Activated CD8-positive, alpha-beta T cell treated with anti-CD3 and anti-CD28 coated beads, Interleukin-2, amount 10 ng/mL, durations not matched to agents 7 days and 5 days (primary cell): ENCODE results near the gene IL1R1. TPM values are rescaled to one million over a fixed set of nuclear protein-coding genes. Genes with fewer than 3 reads are reported as not detected.
A peak's percentile ranks its signal among the peaks of the same experiment; 100 is the strongest.

Experiments used
- ATAC-seq: fragments of 150-1000 bp; cut with Tn5 transposase; one replicate; pipeline ENCODE4 v1.10.0; 2021; ENCODE audit warnings: moderate library complexity
- CTCF ChIA-PET: fragments of 350-600 bp; sonication (Branson Sonifier 250); formaldehyde crosslinking; loops from one replicate; lab custom pipeline; 2021; ENCODE audit warnings: antibody characterized with exemption; lab: Charles Lee
- POLR2A ChIA-PET: fragments of 350-600 bp; sonication (Branson Sonifier 250); formaldehyde crosslinking; loops from one replicate; lab custom pipeline; 2021; ENCODE audit warnings: antibody characterized with exemption; lab: Charles Lee
- DNase-seq: peaks from one replicate; pipeline ENCODE4 v3.0.0-alpha.2; 2020
- H3K27ac Mint-ChIP-seq: one replicate; pipeline ENCODE4 v1.8.0; 2021; ENCODE audit warnings: mild to moderate bottlenecking, mixed read lengths
- H3K27me3 Mint-ChIP-seq: one replicate; pipeline ENCODE4 v1.8.0; 2021; ENCODE audit warnings: low read depth, mixed read lengths
- H3K36me3 Mint-ChIP-seq: one replicate; pipeline ENCODE4 v1.8.0; 2021; ENCODE audit warnings: low read depth, mixed read lengths
- H3K4me1 Mint-ChIP-seq: one replicate; pipeline ENCODE4 v1.8.0; 2021; ENCODE audit warnings: low read depth, mixed read lengths
- H3K4me3 Mint-ChIP-seq: one replicate; pipeline ENCODE4 v1.8.0; 2021; ENCODE audit warnings: mild to moderate bottlenecking, mixed read lengths
- H3K9me3 Mint-ChIP-seq: one replicate; pipeline ENCODE4 v1.8.0; 2022; ENCODE audit warnings: mixed read lengths; ENCODE audit not compliant: insufficient read depth
- total RNA-seq, 2 experiments: library from RNA; stranded (reverse); gene quantifications; one replicate each; pipeline ENCODE4 v1.2.3, GENCODE V29; 2021

IL1R1 gene, protein sequence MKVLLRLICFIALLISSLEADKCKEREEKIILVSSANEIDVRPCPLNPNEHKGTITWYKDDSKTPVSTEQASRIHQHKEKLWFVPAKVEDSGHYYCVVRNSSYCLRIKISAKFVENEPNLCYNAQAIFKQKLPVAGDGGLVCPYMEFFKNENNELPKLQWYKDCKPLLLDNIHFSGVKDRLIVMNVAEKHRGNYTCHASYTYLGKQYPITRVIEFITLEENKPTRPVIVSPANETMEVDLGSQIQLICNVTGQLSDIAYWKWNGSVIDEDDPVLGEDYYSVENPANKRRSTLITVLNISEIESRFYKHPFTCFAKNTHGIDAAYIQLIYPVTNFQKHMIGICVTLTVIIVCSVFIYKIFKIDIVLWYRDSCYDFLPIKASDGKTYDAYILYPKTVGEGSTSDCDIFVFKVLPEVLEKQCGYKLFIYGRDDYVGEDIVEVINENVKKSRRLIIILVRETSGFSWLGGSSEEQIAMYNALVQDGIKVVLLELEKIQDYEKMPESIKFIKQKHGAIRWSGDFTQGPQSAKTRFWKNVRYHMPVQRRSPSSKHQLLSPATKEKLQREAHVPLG
- total RNA-seq = not detected

DNA sequence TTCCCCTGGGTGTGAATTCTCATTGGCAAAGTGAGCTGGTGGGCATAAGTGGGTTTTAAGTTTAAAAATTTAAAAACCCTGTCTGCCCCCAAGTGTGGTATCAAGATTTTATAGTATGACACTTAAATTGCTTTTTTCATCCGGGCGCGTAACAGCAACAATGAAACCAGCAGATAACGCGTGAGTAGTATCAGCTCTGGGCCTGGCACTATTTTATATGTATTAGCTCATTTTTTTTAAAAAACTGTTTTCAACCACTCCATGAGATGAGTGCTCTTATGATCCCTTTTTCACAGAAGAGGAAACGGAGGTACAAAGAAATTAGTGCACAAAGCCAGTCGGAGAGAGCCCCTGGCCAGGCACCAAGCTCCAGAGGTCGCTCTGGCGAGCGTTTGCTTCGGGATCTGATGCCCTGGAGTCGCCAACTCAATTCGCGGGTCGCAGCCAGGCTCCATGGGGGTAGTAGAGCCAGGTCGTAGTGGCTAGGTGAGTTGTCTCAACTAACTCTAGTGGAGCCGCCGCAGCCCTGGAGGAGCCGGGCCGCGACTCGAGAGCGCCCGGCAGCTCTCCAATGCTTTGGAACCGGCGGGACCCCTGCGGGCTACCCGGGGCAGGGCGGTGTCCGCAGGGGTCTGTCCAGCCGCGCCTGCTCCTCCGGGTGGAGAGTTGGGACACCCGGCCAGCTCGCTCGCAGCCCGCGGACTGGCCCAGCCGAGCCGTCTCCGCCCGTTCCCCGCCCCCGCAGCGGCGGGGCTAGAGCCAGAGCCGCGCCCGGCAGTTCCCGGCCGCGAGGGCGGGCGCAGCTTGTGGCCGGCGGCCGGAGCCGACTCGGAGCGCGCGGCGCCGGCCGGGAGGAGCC is at the start of gene IL1R1:
TSS of gene IL1R1 (plus strand) at position 777 of the 859 bp plus-strand sequence. CDS start 14,979 bp downstream, outside the sequence.
- ATAC-seq (peak; percentile 48), DNase-seq (no peak)
- Mint-ChIP-seq H3K4me1 (peaks cover 27% of the 10 kb centered on the region), H3K4me3 (peak within 1 kb of the TSS; percentile 42), H3K36me3 (peaks cover 14% of the 10 kb centered on the region), H3K9me3 (peaks cover 37% of the 10 kb centered on the region), H3K27ac (no peak within 1 kb of the TSS), H3K27me3 (peaks cover 28% of the 10 kb centered on the region)
- POLR2A ChIA-PET = interaction anchor here (0.6 kb wide), 1 partner anchor 25 kb away, joined by 3 read pairs; no protein-coding TSS in a partner anchor
- CTCF ChIA-PET = interaction anchor here (1.0 kb wide), 1 partner anchor 99 kb away, joined by 3 read pairs; no protein-coding TSS in a partner anchor

DNA sequence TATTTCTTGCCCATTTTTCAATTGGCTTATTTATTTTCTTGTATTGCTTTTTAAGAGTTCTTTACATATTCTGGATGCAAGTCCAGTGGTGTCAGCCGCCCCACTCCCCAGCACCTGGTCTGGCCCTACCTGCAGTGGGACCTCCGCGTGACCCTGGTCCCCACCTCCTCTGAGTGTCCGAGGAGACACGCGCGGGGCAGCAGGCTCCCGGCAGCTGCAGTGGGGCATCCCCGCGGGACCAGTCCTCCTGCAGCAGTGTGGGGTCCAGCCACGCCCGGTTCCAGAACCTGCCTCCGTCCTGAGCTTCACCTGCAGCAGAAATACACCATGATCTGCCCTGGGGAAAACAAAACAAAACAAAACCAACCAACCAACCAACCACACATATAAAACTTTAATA is 48.9 kb upstream of the IL1R1 start:
- POLR2A ChIA-PET = no interaction called here

DNA sequence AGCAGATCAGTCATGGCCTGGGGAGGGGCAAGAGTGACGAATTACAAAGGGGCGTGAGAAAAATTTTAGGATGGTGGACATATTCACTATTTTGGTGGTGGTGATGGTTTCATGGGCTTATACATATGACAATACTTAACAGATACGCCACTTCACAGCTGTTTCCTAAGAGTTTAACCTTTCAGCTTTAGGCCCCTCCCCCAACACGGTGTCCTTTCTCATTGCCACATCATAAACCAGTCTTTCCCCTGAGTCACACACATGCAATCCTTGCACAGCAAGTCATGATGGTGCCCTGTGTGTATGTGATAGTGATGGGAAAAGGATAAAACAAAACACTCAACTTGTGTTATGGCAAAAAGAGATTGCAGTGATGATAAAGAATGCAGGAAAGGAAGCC is 47.6 kb upstream of the IL1R1 start:
- POLR2A ChIA-PET = no interaction called here
- ATAC-seq = no peak
- Mint-ChIP-seq H3K27ac (no peak overlapping the region), H3K9me3 (peaks cover 9% of the 10 kb centered on the region), H3K4me1 (no peaks in the 10 kb centered on the region), H3K4me3 (no peak overlapping the region), H3K27me3 (peaks cover 7% of the 10 kb centered on the region), H3K36me3 (peaks cover 4% of the 10 kb centered on the region)
- CTCF ChIA-PET = no interaction called here
- no peak for DNase-seq

More for the DNA sequence above, 48.9 kb upstream of the IL1R1 start:
- ATAC-seq (no peak), DNase-seq (no peak)
- H3K36me3 Mint-ChIP-seq = peaks cover 4% of the 10 kb centered on the region
- no peaks in the 10 kb centered on the region for H3K4me1 Mint-ChIP-seq
- H3K9me3 Mint-ChIP-seq = peaks cover 9% of the 10 kb centered on the region
- no peak overlapping the region for H3K4me3 Mint-ChIP-seq
- CTCF ChIA-PET = no interaction called here
- H3K27ac Mint-ChIP-seq = no peak overlapping the region
- H3K27me3 Mint-ChIP-seq = peaks cover 7% of the 10 kb centered on the region

- no peak overlapping the region for H3K27ac Mint-ChIP-seq
- no peaks in the 10 kb centered on the region for H3K36me3 Mint-ChIP-seq
- no peaks in the 10 kb centered on the region for H3K9me3 Mint-ChIP-seq
- peaks cover 7% of the 10 kb centered on the region for H3K27me3 Mint-ChIP-seq
- no peak for ATAC-seq
- no peak for DNase-seq
- CTCF ChIA-PET = interaction anchor here (0.6 to 0.7 kb wide), 2 partner anchors 76 to 892 kb away, joined by 3 read pairs; no protein-coding TSS in a partner anchor
- POLR2A ChIA-PET = no interaction called here
- H3K4me3 Mint-ChIP-seq = no peak overlapping the region
- H3K4me1 Mint-ChIP-seq = peaks cover 9% of the 10 kb centered on the region
Measured at GRCh38 chr2:102096103-102096502, 46.4 kb upstream of the IL1R1 start.

DNA sequence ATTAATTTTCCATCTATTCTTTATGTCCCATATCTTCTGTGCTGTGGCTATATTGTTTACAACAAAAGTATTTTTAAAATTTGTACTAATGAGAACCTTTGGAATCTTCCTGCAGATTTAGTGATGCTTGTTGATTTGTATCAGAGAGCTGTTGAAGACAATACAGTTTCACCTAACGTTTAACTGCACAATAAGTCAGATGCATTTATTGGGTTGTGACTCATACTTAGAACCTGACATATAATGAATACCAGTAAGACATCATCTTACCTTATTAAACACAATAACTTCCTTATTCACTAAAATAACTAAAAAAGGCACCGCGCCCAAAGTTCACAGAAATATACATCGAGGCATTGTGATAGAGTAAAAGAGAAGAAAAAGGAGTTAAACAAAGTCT is 43.8 kb upstream of the IL1R1 start:
- ChIA-PET POLR2A (no interaction called here), CTCF (no interaction called here)
- Mint-ChIP-seq H3K27ac (no peak overlapping the region), H3K4me3 (no peak overlapping the region), H3K36me3 (peaks cover 2% of the 10 kb centered on the region), H3K4me1 (peaks cover 9% of the 10 kb centered on the region), H3K9me3 (no peaks in the 10 kb centered on the region), H3K27me3 (peaks cover 13% of the 10 kb centered on the region)
- ATAC-seq = no peak
- no peak for DNase-seq

GRCh38 chr2:102099536-102100298 is 42.8 kb upstream of the IL1R1 start:
- peaks cover 17% of the 10 kb centered on the region for H3K27me3 Mint-ChIP-seq
- H3K9me3 Mint-ChIP-seq = no peaks in the 10 kb centered on the region
- ChIA-PET POLR2A (no interaction called here), CTCF (interaction anchor here (1.6 kb wide), 1 partner anchor 141 kb away, joined by 5 read pairs; no protein-coding TSS in a partner anchor)
- DNase-seq = no peak
- no peak overlapping the region for H3K4me3 Mint-ChIP-seq
- H3K36me3 Mint-ChIP-seq = peaks cover 2% of the 10 kb centered on the region
- peaks cover 15% of the 10 kb centered on the region for H3K4me1 Mint-ChIP-seq
- ATAC-seq = no peak
- H3K27ac Mint-ChIP-seq = no peak overlapping the region

GRCh38 chr2:102100371-102101096 is 42.0 kb upstream of the IL1R1 start:
- ATAC-seq (peak; percentile 39), DNase-seq (no peak)
- Mint-ChIP-seq H3K27ac (no peak overlapping the region), H3K4me3 (no peak overlapping the region), H3K9me3 (no peaks in the 10 kb centered on the region), H3K27me3 (peaks cover 17% of the 10 kb centered on the region), H3K36me3 (peaks cover 2% of the 10 kb centered on the region), H3K4me1 (peaks cover 16% of the 10 kb centered on the region)
- ChIA-PET CTCF (interaction anchor here (1.6 kb wide), 1 partner anchor 140 kb away, joined by 5 read pairs; no protein-coding TSS in a partner anchor), POLR2A (no interaction called here)

DNA sequence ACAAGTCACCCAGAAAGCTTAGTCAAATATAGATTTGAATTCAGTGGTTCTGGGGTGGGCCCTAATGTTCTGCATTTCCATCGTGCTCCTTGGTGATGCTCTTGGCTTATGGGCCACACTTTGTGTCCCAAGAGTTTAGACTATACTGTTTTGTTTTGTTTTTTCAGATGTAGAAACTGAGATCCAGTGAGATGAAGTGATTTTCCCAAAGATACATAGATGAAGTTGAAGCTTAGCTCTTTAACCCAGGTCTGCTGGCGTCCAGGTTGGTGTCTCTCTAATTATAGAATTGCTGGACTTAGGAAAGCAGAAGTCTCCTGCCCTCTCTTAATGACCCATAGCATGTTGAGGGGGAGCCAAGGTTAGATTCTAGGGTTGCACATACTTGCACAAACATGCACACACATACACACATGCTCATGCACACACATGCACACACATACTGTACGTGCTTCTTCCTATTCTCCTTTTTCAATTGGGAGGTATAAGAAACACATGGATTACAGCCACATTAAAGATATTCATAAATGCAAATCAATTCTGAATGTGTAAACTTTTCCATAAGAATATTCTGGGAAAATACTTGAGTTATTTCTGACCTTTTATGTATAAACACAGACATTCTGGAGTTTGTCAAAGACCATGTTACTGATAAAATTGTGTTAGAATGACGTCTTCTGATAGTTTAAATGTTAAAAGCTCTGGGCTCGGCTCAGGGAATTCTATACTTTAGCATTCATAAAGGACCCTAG is 41.3 kb upstream of the IL1R1 start:
- Mint-ChIP-seq H3K9me3 (no peaks in the 10 kb centered on the region), H3K4me1 (peaks cover 16% of the 10 kb centered on the region)
- POLR2A ChIA-PET = no interaction called here

DNA sequence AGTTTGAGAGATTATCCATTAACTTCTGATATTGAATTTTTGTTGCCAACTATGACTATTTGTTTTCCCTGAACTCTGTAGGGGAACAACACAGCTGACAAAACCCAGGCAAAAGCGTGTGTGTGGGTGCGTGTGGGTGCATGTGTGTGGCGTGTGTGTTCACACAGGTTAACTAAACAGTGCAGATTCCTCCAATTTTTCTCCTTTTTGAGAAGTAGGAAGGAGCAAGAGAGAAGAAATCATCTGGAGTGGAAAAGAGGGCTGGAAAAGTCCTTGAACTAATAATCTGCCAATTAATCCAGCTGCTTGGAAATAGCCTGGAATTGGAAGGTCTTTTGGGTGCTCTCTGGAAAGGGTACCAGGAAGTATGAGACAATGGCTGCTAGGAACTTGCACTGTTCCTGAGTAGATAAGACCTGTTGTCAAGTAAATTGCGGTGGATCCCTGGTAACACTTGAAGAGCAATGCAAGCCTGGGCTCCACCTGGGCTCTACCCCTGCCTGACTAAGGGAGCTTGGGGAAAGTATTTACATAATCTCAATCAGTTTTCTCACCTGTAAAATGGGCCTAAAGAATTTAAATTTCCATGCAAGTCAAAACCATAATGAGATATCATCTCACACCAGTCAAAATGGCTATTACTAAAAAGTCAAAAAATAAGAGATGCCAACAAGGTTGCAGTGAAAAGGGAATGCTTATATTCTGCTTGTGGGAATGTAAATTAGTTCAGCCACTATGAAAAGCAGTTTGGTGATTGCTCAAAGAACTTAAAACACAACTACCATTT is 40.5 kb upstream of the IL1R1 start:
- ChIA-PET POLR2A (no interaction called here), CTCF (interaction anchor here (1.6 kb wide), 1 partner anchor 138 kb away, joined by 5 read pairs; no protein-coding TSS in a partner anchor)
- no peak overlapping the region for H3K27ac Mint-ChIP-seq
- H3K4me1 Mint-ChIP-seq = peaks cover 16% of the 10 kb centered on the region
- no peak for DNase-seq
- H3K27me3 Mint-ChIP-seq = peaks cover 19% of the 10 kb centered on the region
- no peak overlapping the region for H3K4me3 Mint-ChIP-seq
- no peak for ATAC-seq
- H3K9me3 Mint-ChIP-seq = no peaks in the 10 kb centered on the region
- peaks cover 2% of the 10 kb centered on the region for H3K36me3 Mint-ChIP-seq

More for the DNA sequence above, 41.3 kb upstream of the IL1R1 start:
- peaks cover 2% of the 10 kb centered on the region for H3K36me3 Mint-ChIP-seq
- CTCF ChIA-PET = interaction anchor here (1.6 kb wide), 1 partner anchor 139 kb away, joined by 5 read pairs; no protein-coding TSS in a partner anchor
- H3K4me3 Mint-ChIP-seq = no peak overlapping the region
- H3K27ac Mint-ChIP-seq = no peak overlapping the region
- peaks cover 22% of the 10 kb centered on the region for H3K27me3 Mint-ChIP-seq
- DNase-seq (no peak), ATAC-seq (no peak)
